ENCODE measurements around the gene TTBK1. TPM values are rescaled to one million over a fixed set of nuclear protein-coding genes. Genes with fewer than 3 reads are reported as not detected.

Gene TTBK1
- total and polyA plus RNA-seq, 2 donors (not counting 1 experiment from before 2014, with no cell fraction given), result 0.07 TPM; not detected in 1

- Mint-ChIP-seq H3K4me3 (no peak overlapping the region), H3K27ac (no peak overlapping the region), H3K9me3 (ENCODE audit: insufficient read depth) (peaks cover 2% of the 10 kb centered on the region), H3K4me1 (peaks cover 34% of the 10 kb centered on the region), H3K27me3 (no peaks in the 10 kb centered on the region)
- POLR2A ChIA-PET, result no interaction called here
- CTCF ChIA-PET, result interaction anchor here (1.0 to 1.1 kb wide), 2 partner anchors 8 to 176 kb away, joined by 3 read pairs; no protein-coding TSS in a partner anchor
- Histone ChIP-seq H3K36me3 (replicated peaks in 1 of 2; ENCODE audit: control extremely low read depth in 1 of 2, control insufficient read depth in 1 of 2, extremely low read depth in 1 of 2, insufficient read depth in 2 of 2, low read length in 1 of 2) (peaks cover 6 to 11% of the 10 kb centered on the region in 2 experiments), H3K4me3 (ENCODE audit: control extremely low read depth in 1 of 5, extremely low read depth in 1 of 5, insufficient read depth in 1 of 5, low read depth in 2 of 5, low read length in 4 of 5) (no peak overlapping the region), H2AFZ (ENCODE audit: insufficient read depth, low read depth, low read length, poor library complexity, severe bottlenecking) (no peak overlapping the region), H3K9me3 (ENCODE audit: control extremely low read depth in 1 of 3, control insufficient read depth in 2 of 3, insufficient read depth in 1 of 3, low read length in 2 of 3) (no peaks in the 10 kb centered on the region), H3K27me3 (replicated peaks in 1 of 4; ENCODE audit: control extremely low read depth in 1 of 4, control insufficient read depth in 3 of 4, insufficient read depth in 4 of 4, low read length in 3 of 4) (no peaks in the 10 kb centered on the region), H3K4me1 (ENCODE audit: control insufficient read depth in 2 of 2, insufficient read depth in 2 of 2, low read length in 2 of 2) (peaks cover 20 to 25% of the 10 kb centered on the region in 2 donors), H3K4me2 (replicated peaks; ENCODE audit: low read depth, low read length, poor library complexity, severe bottlenecking) (no peak overlapping the region), H3K27ac (ENCODE audit: low read length in 2 of 2) (no peak overlapping the region), H3K79me2 (ENCODE audit: control insufficient read depth, insufficient read depth, low read length) (peaks cover 10% of the 10 kb centered on the region), H4K20me1 (ENCODE audit: control insufficient read depth, insufficient read depth, low read length, poor library complexity, severe bottlenecking) (no peaks in the 10 kb centered on the region), H3K9ac (ENCODE audit: low read length) (no peak overlapping the region)
- DNase-seq, result no peak
- intact Hi-C loops (cut with micrococcal nuclease), result no loop called here
- no CpG with 5 or more reads among the region's 1 CpG for WGBS (ENCODE audit: insufficient coverage)
- ATAC-seq (ENCODE audit: low read depth), result no peak
- TF ChIP-seq CTCF (IDR thresholded peaks at IDR 0.05) (no peak), EZH2 (IDR thresholded peaks at IDR 0.05; ENCODE audit: borderline replicate concordance, insufficient read depth, low read depth, low read length, poor library complexity, severe bottlenecking) (no peak)
Measured at GRCh38 chr6:43325876-43326275, 82.6 kb downstream of the TTBK1 start.

GRCh38 chr6:43328528-43328927 lies 85.2 kb downstream of the TTBK1 start:
- Histone ChIP-seq H3K79me2 (ENCODE audit: control insufficient read depth, insufficient read depth, low read length) (peaks cover 10% of the 10 kb centered on the region), H3K27ac (ENCODE audit: low read length in 2 of 2) (no peak overlapping the region), H3K4me2 (replicated peaks; ENCODE audit: low read depth, low read length, poor library complexity, severe bottlenecking) (no peak overlapping the region), H4K20me1 (ENCODE audit: control insufficient read depth, insufficient read depth, low read length, poor library complexity, severe bottlenecking) (no peaks in the 10 kb centered on the region), H3K4me3 (ENCODE audit: control extremely low read depth in 1 of 5, extremely low read depth in 1 of 5, insufficient read depth in 1 of 5, low read depth in 2 of 5, low read length in 4 of 5) (no peak overlapping the region), H3K4me1 (ENCODE audit: control insufficient read depth in 2 of 2, insufficient read depth in 2 of 2, low read length in 2 of 2) (peaks cover 7 to 11% of the 10 kb centered on the region in 2 donors), H3K9ac (ENCODE audit: low read length) (no peak overlapping the region), H2AFZ (ENCODE audit: insufficient read depth, low read depth, low read length, poor library complexity, severe bottlenecking) (no peak overlapping the region), H3K36me3 (replicated peaks in 1 of 2; ENCODE audit: control extremely low read depth in 1 of 2, control insufficient read depth in 1 of 2, extremely low read depth in 1 of 2, insufficient read depth in 2 of 2, low read length in 1 of 2) (peaks cover 6 to 16% of the 10 kb centered on the region in 2 experiments), H3K27me3 (replicated peaks in 1 of 4; ENCODE audit: control extremely low read depth in 1 of 4, control insufficient read depth in 3 of 4, insufficient read depth in 4 of 4, low read length in 3 of 4) (no peaks in the 10 kb centered on the region), H3K9me3 (ENCODE audit: control extremely low read depth in 1 of 3, control insufficient read depth in 2 of 3, insufficient read depth in 1 of 3, low read length in 2 of 3) (no peaks in the 10 kb centered on the region)
- ChIA-PET POLR2A (no interaction called here), CTCF (interaction anchor here (1.1 kb wide), 1 partner anchor 20 kb away, joined by 3 read pairs; the partner anchor contains the start of gene CRIP3)
- H3K4me1 Mint-ChIP-seq, result peaks cover 21% of the 10 kb centered on the region
- no peak overlapping the region for H3K4me3 Mint-ChIP-seq
- TF ChIP-seq EZH2 (IDR thresholded peaks at IDR 0.05; ENCODE audit: borderline replicate concordance, insufficient read depth, low read depth, low read length, poor library complexity, severe bottlenecking), result no peak
- TF ChIP-seq CTCF (IDR thresholded peaks at IDR 0.05), result no peak
- no peaks in the 10 kb centered on the region for H3K9me3 Mint-ChIP-seq (ENCODE audit: insufficient read depth)
- intact Hi-C loops (cut with micrococcal nuclease), result no loop called here
- DNase-seq, result no peak
- WGBS (ENCODE audit: insufficient coverage), result no CpG with 5 or more reads among the region's 1 CpG
- no peaks in the 10 kb centered on the region for H3K27me3 Mint-ChIP-seq
- ATAC-seq (ENCODE audit: low read depth), result no peak
- H3K27ac Mint-ChIP-seq, result no peak overlapping the region

Measured in B cell (primary cell).